ENCODE measurements around the gene DLG5.

Gene DLG5

DNA sequence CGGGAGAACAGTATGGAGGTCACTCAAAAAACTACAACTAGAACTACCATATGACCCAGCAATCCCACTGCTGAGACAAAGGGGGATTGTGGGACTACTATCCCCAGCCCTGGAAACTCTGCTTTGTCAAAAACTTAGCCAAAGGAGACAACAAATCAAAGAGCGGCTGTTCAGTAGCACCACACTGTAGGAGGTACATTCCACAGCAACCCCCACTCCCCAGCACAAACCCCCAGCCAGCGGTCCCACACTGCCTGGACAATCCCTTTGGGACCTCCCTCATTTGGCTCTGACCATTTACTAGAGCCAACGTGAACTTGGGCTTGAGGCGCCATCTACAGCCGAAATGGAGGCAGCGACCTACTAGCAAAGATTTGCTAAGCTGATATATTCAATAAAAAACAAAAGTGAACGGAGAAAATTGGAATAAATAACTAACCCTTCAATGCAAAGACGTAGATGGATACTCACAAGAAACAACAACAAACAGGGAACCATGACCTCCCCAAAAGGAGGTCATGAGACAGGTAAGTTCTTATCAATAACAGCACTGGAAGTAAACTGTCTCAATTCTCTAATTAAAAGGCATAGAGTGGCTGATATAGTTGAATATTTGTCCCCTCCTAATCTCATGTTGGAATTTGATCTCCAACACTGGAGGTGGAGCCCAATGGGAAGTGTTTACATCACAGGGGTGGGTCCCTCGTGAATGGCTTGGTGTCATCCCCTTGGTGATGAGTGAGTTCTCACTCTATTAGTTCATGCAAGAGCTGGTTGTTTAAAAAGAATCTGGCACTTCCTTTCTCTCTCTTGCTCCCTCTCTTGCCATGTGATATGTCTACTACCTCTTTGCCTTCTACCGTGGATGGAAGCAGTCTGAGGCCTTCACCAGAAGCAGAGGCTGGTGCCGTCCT, 170.0 kb downstream of the DLG5 start:
- DNase-seq = peak; percentile 26

- no peak for DNase-seq
These were observed 180.4 kb downstream of the DLG5 start for GRCh38 chr10:77746047-77746707.

GRCh38 chr10:77744245-77744644, 182.3 kb downstream of the DLG5 start:
- no peak for DNase-seq

- no peak for DNase-seq
These were observed 184.4 kb downstream of the DLG5 start for GRCh38 chr10:77742172-77742571.

- no peak for DNase-seq
These were observed 184.8 kb downstream of the DLG5 start for GRCh38 chr10:77741746-77742145.

Measured in NCI-H1105 treated with DMSO at 0.1 percent for 48 hours (cell line).